HS-27A (cell line): ENCODE data around the gene GPR89A.
A peak's percentile ranks its signal among the peaks of the same experiment; 100 is the strongest.
"Not testable (repeated sequence)": the region's sequence is repeated elsewhere in the genome, so short reads cannot be mapped to it uniquely, and the experiment has no call there.

ENCODE experiments used
- DNase-seq: peaks from one replicate; pipeline ENCODE4 v3.0.0-alpha.2; 2012; ENCODE audit warnings: low read depth, missing footprints

The GPR89A gene

GRCh38 chr1:145686078-145686477 lies 78.3 kb downstream of the GPR89A start:
- not testable (repeated sequence) for DNase-seq

DNA sequence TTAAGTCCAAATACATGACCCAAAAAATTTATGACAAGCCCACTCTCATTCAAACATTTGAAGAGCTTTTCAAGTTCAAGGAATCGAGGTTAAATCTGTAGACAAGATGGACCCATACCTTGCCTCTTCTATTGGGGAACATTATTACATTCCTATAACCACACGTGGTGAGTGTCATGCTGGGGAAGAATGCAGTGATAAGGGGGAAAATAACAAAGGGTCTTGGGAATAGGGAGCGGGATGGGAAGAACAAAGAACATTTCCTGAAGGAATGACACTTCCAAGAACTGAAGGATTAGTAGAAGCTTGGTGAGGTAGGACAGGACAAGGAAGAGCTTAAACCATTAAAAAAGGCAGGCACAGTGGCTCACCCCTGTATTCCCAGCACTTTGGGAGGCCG lies 80.5 kb downstream of the GPR89A start:
- DNase-seq: no peak

DNA sequence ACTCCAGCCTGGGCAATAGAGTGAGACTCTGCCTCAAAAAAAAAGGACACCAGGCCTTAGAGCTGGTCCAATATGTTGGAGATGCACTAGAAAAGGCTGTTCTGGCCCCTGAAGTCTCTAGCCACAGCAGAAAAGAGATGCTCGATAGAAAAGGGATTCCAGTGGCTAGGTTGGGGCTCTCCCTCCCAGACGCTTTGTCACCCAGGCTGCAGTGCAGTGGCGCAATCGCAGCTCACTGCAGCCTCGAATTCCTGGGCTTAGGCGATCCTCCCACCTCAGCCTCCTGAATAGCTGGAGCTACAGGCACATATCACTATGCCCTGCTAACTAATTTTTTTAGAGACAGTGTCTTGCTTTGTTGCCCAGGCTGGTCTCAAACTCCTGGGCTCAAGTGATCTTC lies 81.1 kb downstream of the GPR89A start:
- no peak for DNase-seq

DNA sequence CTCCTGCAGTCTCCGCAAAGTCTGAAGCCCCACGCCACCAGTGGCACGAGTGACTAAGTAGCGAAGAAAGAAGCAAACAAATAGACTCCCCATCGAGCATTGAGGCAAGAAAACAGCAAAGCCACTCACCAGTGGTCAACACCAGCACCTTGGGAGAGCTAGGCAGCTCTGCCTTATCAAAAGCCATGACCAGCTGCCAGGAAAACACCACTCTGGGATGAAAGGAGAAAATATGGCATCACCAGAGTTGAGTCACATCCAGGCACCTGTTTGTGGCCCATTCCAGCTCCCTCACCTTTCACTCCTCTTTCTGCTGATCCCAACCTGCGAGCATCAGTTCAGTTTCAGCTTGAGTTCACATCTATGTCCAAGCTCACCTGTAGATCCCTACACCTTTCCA lies 82.1 kb downstream of the GPR89A start:
- DNase-seq: no peak

GRCh38 chr1:145690587-145691558 lies 83.1 kb downstream of the GPR89A start:
- DNase-seq: no peak

GRCh38 chr1:145692785-145693443 lies 85.1 kb downstream of the GPR89A start:
- no peak for DNase-seq

DNA sequence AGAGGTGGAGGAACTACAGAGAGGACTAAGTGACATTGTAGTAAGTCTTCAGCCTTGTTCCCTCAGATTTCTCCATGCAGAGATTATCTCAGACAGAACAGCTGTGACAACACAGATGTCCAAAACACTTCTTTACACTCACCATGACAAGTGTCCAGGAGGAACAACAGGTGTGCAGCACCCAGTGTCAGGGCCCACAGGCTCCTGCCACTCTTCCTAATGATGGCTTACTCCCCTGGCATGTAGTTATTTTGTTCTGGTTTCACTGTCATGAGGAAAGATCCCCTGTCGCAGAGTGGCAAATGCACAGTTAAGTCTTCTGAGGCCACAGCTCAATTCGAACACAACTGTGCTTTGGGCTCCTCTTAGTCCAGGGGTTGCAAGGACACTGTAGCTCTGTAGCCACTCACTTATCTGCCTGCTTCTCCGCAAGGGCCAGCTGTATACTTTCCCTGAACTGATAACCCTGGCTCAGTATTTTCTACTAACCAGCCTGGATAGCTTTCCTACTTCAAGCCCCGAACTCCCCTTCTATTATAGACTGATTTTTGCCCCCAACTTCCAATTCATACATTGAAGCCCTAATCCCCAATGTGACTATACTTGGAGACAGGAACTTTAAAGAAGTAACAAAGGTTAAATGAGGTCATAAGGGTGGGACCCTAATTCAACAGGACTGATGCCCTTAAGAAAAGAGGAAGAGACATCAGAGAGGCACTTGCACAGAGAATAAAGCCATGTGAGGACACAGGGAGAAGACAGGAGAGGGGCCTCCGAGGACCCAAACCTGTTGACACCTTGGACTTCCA lies 88.2 kb downstream of the GPR89A start:
- DNase-seq: no peak

DNA sequence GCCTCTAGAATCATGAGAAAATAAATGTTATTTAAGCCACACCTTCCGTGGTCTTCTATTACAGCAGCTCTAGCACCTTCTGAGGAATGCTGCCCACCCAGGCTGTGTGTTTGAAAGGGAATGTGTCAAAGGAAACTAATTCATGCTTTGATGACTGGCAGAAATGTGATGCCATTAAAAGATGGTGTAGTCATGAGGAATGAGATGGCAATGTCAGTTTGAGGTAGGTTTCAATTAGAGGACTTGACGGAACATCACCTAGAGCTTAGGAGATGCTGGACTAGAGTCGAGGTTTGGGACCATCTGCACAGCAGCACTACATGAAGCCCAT lies 88.8 kb downstream of the GPR89A start:
- no peak for DNase-seq

DNA sequence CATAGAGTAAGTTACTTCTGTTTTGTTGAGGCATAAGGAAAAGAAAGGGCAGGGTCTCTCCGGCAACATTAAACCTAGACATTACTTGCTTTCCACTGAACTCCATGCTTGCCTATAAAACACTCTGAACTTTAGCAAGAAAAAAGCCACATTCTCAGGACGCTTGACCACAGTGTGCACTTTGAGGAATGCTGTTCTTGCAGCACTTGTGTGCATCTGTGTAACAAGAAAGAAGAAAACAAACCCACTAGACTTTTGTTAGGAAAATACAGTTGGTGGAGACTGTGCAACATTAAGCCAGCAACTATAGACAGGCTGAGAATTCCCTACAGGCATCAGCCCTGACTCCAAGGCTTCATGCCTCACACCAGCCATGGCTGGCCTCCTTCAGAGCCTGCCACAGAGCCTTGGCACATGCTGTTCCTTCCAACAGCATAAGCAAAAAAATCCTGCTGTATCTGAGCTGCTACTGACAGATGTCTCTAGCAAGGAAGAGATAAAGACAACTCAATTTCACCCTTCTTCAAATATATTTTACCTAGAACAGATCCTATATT lies 93.6 kb downstream of the GPR89A start:
- DNase-seq: no peak

- DNase-seq: no peak
Measured at GRCh38 chr1:145702052-145702451, 94.3 kb downstream of the GPR89A start.

DNA sequence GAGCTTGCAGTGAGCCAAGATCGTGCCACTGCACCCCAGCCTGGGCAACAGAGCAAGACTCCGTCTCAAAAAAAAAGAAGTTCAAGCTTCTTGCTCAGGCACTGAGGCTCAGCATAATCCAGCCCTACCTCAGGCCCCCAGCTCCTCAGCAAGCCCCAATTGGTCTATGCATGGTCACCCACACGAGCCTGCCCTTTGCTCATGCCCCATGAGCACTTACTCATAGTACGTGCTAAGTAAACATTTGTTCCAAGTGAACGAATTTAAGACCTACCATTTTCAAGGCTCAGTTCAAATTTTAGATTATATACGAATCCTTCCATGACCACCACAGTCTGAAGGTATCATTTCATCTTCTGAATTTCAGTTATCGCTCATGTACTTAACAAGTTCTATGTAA lies 95.0 kb downstream of the GPR89A start:
- no peak for DNase-seq

DNA sequence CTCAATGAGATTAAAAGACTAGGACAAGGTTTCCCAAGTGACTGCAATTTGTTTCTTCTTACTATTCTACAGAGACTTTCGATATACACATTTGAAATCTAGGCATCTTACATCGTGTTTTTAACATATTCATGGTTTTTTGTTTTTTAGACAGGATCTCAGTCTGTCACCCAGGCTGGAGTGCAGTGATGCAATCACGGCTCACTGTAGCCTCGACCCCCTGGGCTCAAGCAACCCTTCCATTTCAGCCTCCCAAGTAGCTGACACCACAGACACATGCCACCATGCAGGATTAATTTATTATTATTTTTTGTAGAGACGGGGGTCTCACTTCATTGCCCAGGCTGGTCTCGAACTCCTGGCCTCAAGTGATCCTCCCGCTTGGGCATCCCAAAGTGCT lies 97.8 kb downstream of the GPR89A start:
- no peak for DNase-seq

DNA sequence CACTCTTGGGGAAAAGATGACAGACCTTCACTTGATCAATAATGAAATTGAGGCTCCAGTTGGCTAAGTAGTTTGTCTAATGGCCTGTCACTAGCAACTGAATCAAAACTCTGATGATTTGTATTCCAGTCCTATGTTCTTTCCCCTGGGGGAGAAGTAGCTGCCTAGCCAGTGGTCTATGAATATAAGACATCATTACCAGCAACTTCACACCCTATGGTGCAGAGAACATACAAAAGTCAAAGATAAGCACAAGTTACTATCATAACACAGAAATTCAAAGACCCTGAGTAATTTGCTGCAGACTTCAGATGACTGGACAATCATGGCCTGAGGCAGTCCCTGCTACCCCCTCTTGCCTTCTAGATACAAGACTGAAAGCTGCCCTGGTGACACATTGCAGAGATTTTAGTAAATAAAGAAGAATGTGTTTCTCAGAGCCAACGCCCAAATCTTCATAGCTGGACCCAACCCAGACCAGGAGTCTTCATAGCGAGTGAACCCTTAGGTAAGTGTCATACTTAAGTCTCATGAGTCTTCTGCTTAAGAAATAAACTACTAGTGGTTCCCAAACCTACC lies 98.4 kb downstream of the GPR89A start:
- peak; percentile 72 for DNase-seq

- no peak for DNase-seq
Measured at GRCh38 chr1:145707183-145707867, 99.5 kb downstream of the GPR89A start, which contains the start of gene PDZK1. TSS of gene PDZK1 (minus strand) at chr1:145707368. CDS start at chr1:145688021, 19,347 bp downstream.

GRCh38 chr1:145708063-145708462 lies 100.3 kb downstream of the GPR89A start:
- DNase-seq: no peak

GRCh38 chr1:145710291-145711027 lies 102.7 kb downstream of the GPR89A start:
- no peak for DNase-seq

DNA sequence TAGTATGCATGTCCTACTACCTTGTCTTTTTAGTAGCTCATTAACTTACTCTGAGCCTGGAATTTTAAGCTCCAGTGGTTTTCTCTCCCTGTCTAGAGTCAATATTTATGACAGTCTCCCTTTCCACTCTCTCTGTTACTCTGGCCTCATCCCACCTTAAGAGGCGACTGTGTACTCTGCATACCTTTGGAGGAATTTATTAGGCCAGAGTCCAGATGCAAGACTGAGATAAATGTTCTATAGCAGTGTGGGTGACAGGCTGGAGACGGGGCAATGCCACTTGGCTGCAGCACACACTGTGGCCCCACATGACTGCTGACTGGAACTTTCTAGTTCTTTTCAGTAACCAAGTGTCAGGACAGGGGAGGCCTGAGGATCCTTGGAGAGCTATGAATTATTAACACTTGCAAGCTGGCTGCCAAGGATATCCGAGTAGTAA lies 103.4 kb downstream of the GPR89A start:
- no peak for DNase-seq

- DNase-seq: no peak
Measured at GRCh38 chr1:145714524-145715111, 106.8 kb downstream of the GPR89A start.

GRCh38 chr1:145716641-145717345 lies 109.0 kb downstream of the GPR89A start:
- DNase-seq: no peak
